HUES48 (cell line): Measurements from ENCODE around the gene PEA15.

ENCODE experiments used
- H3K27ac ChIP-seq: one replicate; pipeline ENCODE4 v1.7.0; 2013; ENCODE audit warnings: low read depth, low read length, inconsistent platforms
- H3K27me3 ChIP-seq: 2 replicates; pipeline ENCODE4 v1.6.1; 2013; ENCODE audit warnings: mild to moderate bottlenecking, low read length; ENCODE audit not compliant: control insufficient read depth, insufficient read depth
- H3K36me3 ChIP-seq: 2 replicates; pipeline ENCODE4 v1.6.1; 2013; ENCODE audit warnings: low read length; ENCODE audit not compliant: control insufficient read depth, insufficient read depth
- H3K4me1 ChIP-seq: 2 replicates; pipeline ENCODE4 v1.6.1; 2013; ENCODE audit warnings: mild to moderate bottlenecking, low read length; ENCODE audit not compliant: control insufficient read depth, insufficient read depth
- H3K4me3 ChIP-seq: 2 replicates; pipeline ENCODE4 v1.5.1; 2013; ENCODE audit warnings: mild to moderate bottlenecking, low read depth, low read length
- H3K9ac ChIP-seq: 2 replicates; pipeline ENCODE4 v1.6.1; 2013; ENCODE audit warnings: mild to moderate bottlenecking, low read depth, low read length, moderate library complexity
- H3K9me3 ChIP-seq: 2 replicates; pipeline ENCODE4 v1.6.1; 2013; ENCODE audit warnings: low read length; ENCODE audit not compliant: control insufficient read depth, insufficient read depth

PEA15 gene

GRCh38 chr1:160208557-160209320 lies 3.6 kb downstream of the PEA15 start:
- Histone ChIP-seq H3K9me3 (no peaks in the 10 kb centered on the region), H3K9ac (no peak overlapping the region), H3K27ac (peak overlapping the region; percentile 25), H3K4me3 (no peak overlapping the region), H3K27me3 (no peaks in the 10 kb centered on the region), H3K4me1 (peaks cover 63% of the 10 kb centered on the region), H3K36me3 (peaks cover 58% of the 10 kb centered on the region)

- peak overlapping the region; percentile 15 for H3K27ac ChIP-seq
- peaks cover 60% of the 10 kb centered on the region for H3K4me1 ChIP-seq
- no peak overlapping the region for H3K4me3 ChIP-seq
- no peak overlapping the region for H3K9ac ChIP-seq
- no peaks in the 10 kb centered on the region for H3K27me3 ChIP-seq
- peaks cover 65% of the 10 kb centered on the region for H3K36me3 ChIP-seq
- no peaks in the 10 kb centered on the region for H3K9me3 ChIP-seq
Observed at GRCh38 chr1:160209321-160210046, 4.3 kb downstream of the PEA15 start.

GRCh38 chr1:160210561-160210960 lies 5.4 kb downstream of the PEA15 start:
- peaks cover 55% of the 10 kb centered on the region for H3K4me1 ChIP-seq
- H3K27ac ChIP-seq, result no peak overlapping the region
- H3K9ac ChIP-seq, result no peak overlapping the region
- no peaks in the 10 kb centered on the region for H3K9me3 ChIP-seq
- H3K27me3 ChIP-seq, result no peaks in the 10 kb centered on the region
- no peak overlapping the region for H3K4me3 ChIP-seq
- peaks cover 76% of the 10 kb centered on the region for H3K36me3 ChIP-seq

- Histone ChIP-seq H3K27ac (no peak overlapping the region), H3K9me3 (no peaks in the 10 kb centered on the region), H3K36me3 (peaks cover 83% of the 10 kb centered on the region), H3K27me3 (no peaks in the 10 kb centered on the region), H3K4me1 (peaks cover 51% of the 10 kb centered on the region), H3K4me3 (no peak overlapping the region), H3K9ac (no peak overlapping the region)
Observed at GRCh38 chr1:160211046-160211790, 6.0 kb downstream of the PEA15 start.

GRCh38 chr1:160214481-160215140 lies 9.4 kb downstream of the PEA15 start:
- H3K9me3 ChIP-seq, result no peaks in the 10 kb centered on the region
- no peak overlapping the region for H3K4me3 ChIP-seq
- no peak overlapping the region for H3K9ac ChIP-seq
- no peaks in the 10 kb centered on the region for H3K27me3 ChIP-seq
- H3K36me3 ChIP-seq, result peaks cover 91% of the 10 kb centered on the region
- H3K4me1 ChIP-seq, result peaks cover 17% of the 10 kb centered on the region
- H3K27ac ChIP-seq, result no peak overlapping the region

- Histone ChIP-seq H3K4me3 (no peak overlapping the region), H3K4me1 (peaks cover 3% of the 10 kb centered on the region), H3K9me3 (no peaks in the 10 kb centered on the region), H3K9ac (no peak overlapping the region), H3K27me3 (no peaks in the 10 kb centered on the region), H3K27ac (no peak overlapping the region), H3K36me3 (peaks cover 98% of the 10 kb centered on the region)
Observed at GRCh38 chr1:160216301-160216700, 11.1 kb downstream of the PEA15 start.

GRCh38 chr1:160217481-160218051 lies 12.4 kb downstream of the PEA15 start:
- peak overlapping the region; percentile 9 for H3K27ac ChIP-seq
- H3K9ac ChIP-seq, result no peak overlapping the region

GRCh38 chr1:160219062-160219929 lies 14.1 kb downstream of the PEA15 start:
- Histone ChIP-seq H3K4me1 (no peaks in the 10 kb centered on the region; the same call in 1 of the 2 replicates), H3K9ac (no peak overlapping the region), H3K27me3 (no peaks in the 10 kb centered on the region), H3K27ac (peak overlapping the region; percentile 37), H3K9me3 (no peaks in the 10 kb centered on the region), H3K4me3 (no peak overlapping the region), H3K36me3 (peaks cover 99% of the 10 kb centered on the region)

More at GRCh38 chr1:160217481-160218051, 12.4 kb downstream of the PEA15 start:
- H3K36me3 ChIP-seq, result peaks cover 98% of the 10 kb centered on the region
- H3K9me3 ChIP-seq, result no peaks in the 10 kb centered on the region
- no peak overlapping the region for H3K4me3 ChIP-seq
- H3K4me1 ChIP-seq, result no peaks in the 10 kb centered on the region; the same call in 1 of the 2 replicates
- no peaks in the 10 kb centered on the region for H3K27me3 ChIP-seq

GRCh38 chr1:160220301-160220700 lies 15.1 kb downstream of the PEA15 start:
- H3K36me3 ChIP-seq, result peaks cover 99% of the 10 kb centered on the region
- no peak overlapping the region for H3K4me3 ChIP-seq

More at GRCh38 chr1:160220301-160220700, 15.1 kb downstream of the PEA15 start:
- no peak overlapping the region for H3K9ac ChIP-seq
- no peaks in the 10 kb centered on the region; the same call in 1 of the 2 replicates for H3K4me1 ChIP-seq
- H3K27ac ChIP-seq, result peak overlapping the region; percentile 18
- no peaks in the 10 kb centered on the region for H3K9me3 ChIP-seq
- no peaks in the 10 kb centered on the region for H3K27me3 ChIP-seq
